Smooth muscle cell (in vitro differentiated cells): ENCODE data around the gene PRPF19. TPM values are rescaled to one million over a fixed set of nuclear protein-coding genes. Genes with fewer than 3 reads are reported as not detected.

Experiments used
- DNase-seq: peaks from one replicate; lab custom pipeline; 2025; ENCODE audit not compliant: unreplicated experiment; lab: John Stamatoyannopoulos, UW
- H2AFZ ChIP-seq: fragments of 200-600 bp; sonication (generic); 2 replicates; pipeline ENCODE4 v1.6.0; 2016; ENCODE audit warnings: antibody characterized with exemption, low read depth, mild to moderate bottlenecking
- H3F3A ChIP-seq: fragments of 200-600 bp; sonication (generic); 2 replicates; pipeline ENCODE4 v1.6.0; 2017; ENCODE audit warnings: antibody characterized with exemption, low read depth
- H3K27ac ChIP-seq: fragments of 200-600 bp; sonication (generic); 2 replicates; pipeline ENCODE4 v1.5.1; 2016; ENCODE audit warnings: low read depth, mild to moderate bottlenecking
- H3K27me3 ChIP-seq: fragments of 200-600 bp; sonication (generic); 2 replicates; pipeline ENCODE4 v1.6.1; 2016; ENCODE audit warnings: low read depth, mild to moderate bottlenecking
- H3K36me3 ChIP-seq: fragments of 200-600 bp; sonication (generic); 2 replicates; pipeline ENCODE4 v1.5.1; 2016; ENCODE audit warnings: low read depth
- H3K4me1 ChIP-seq: fragments of 200-600 bp; sonication (generic); 2 replicates; pipeline ENCODE4 v1.5.1; 2016; ENCODE audit warnings: low read depth
- H3K4me2 ChIP-seq: fragments of 200-600 bp; sonication (generic); 2 replicates; pipeline ENCODE4 v1.6.0; 2016; ENCODE audit warnings: mild to moderate bottlenecking
- H3K4me3 ChIP-seq: fragments of 200-600 bp; sonication (generic); 2 replicates; pipeline ENCODE4 v1.5.1; 2016; ENCODE audit warnings: mild to moderate bottlenecking
- H3K79me2 ChIP-seq: fragments of 200-600 bp; sonication (generic); 2 replicates; pipeline ENCODE4 v1.6.0; 2016; ENCODE audit warnings: low read depth, mild to moderate bottlenecking
- H3K9ac ChIP-seq: fragments of 200-600 bp; sonication (generic); 2 replicates; pipeline ENCODE4 v1.6.0; 2016; ENCODE audit warnings: low read depth
- H3K9me3 ChIP-seq: fragments of 200-600 bp; sonication (generic); replicated peaks from 2 replicates; pipeline ENCODE4 v1.5.1; 2016; ENCODE audit warnings: low read depth
- H4K20me1 ChIP-seq: fragments of 200-600 bp; sonication (generic); 2 replicates; pipeline ENCODE4 v1.6.0; 2016; ENCODE audit warnings: low read depth
- CTCF ChIP-seq: fragments of 200-600 bp; sonication (generic); IDR thresholded peaks from 2 replicates; pipeline ENCODE4 v1.5.1; 2017; ENCODE audit warnings: borderline replicate concordance, mild to moderate bottlenecking, antibody characterized with exemption; ENCODE audit not compliant: insufficient read depth, poor library complexity, severe bottlenecking
- WGBS: methylation state at CpG from one replicate; pipeline ENCODE4 v1.1.7; 2016; ENCODE audit warnings: low lambda C conversion rate; 5-methylcytosine and 5-hydroxymethylcytosine counted together
- polyA plus RNA-seq: library from polyadenylated mRNA; unstranded; fragments of >200 nt; fragmentation: Nextera tagmentation; extraction: Ambion mirVana; gene quantifications from 2 replicates; pipeline ENCODE4 v1.2.1, GENCODE V29; 2016
- total RNA-seq: library from RNA; depleted of rRNA; stranded (reverse); fragments of >200 nt; gene quantifications from 2 replicates; pipeline ENCODE4 v1.2.3, GENCODE V29; 2014

Gene PRPF19
- total and polyA plus RNA-seq, 2 experiments from 2014 or later = 10.2 to 33.0 TPM

GRCh38 chr11:60912851-60913528 is 6.6 kb upstream of the PRPF19 start:
- DNase-seq = no peak
- H3K4me1 ChIP-seq = peaks cover 16% of the 10 kb centered on the region
- peak overlapping the region; percentile 77 for H3K4me3 ChIP-seq
- H3K27ac ChIP-seq = peak overlapping the region; percentile 89
- H3K36me3 ChIP-seq = no peaks in the 10 kb centered on the region
- H2AFZ ChIP-seq = peak overlapping the region; percentile 97
- H3K9ac ChIP-seq = peak overlapping the region; percentile 88
- H4K20me1 ChIP-seq = peaks cover 3% of the 10 kb centered on the region
- no peak for TF ChIP-seq CTCF
- H3K79me2 ChIP-seq = peaks cover 18% of the 10 kb centered on the region
- 97% methylated on average over 22 of the region's 22 CpGs for WGBS
- peak overlapping the region; percentile 97 for H3K4me2 ChIP-seq
- H3F3A ChIP-seq = no peaks in the 10 kb centered on the region
- H3K27me3 ChIP-seq = peaks cover 6% of the 10 kb centered on the region
- no peaks in the 10 kb centered on the region for H3K9me3 ChIP-seq

GRCh38 chr11:60912223-60912850 is 6.0 kb upstream of the PRPF19 start:
- Histone ChIP-seq H3K27ac (no peak overlapping the region), H3K9ac (no peak overlapping the region), H3K4me3 (no peak overlapping the region), H4K20me1 (peaks cover 2% of the 10 kb centered on the region), H3K79me2 (peaks cover 14% of the 10 kb centered on the region), H3K4me1 (peaks cover 16% of the 10 kb centered on the region), H3F3A (no peaks in the 10 kb centered on the region), H3K9me3 (no peaks in the 10 kb centered on the region), H3K4me2 (no peak overlapping the region), H2AFZ (no peak overlapping the region), H3K36me3 (no peaks in the 10 kb centered on the region), H3K27me3 (peaks cover 6% of the 10 kb centered on the region)
- TF ChIP-seq CTCF = no peak
- WGBS = 83% methylated on average over 12 of the region's 12 CpGs
- DNase-seq = no peak

GRCh38 chr11:60910711-60911380 is 4.5 kb upstream of the PRPF19 start:
- Histone ChIP-seq H3K9me3 (no peaks in the 10 kb centered on the region), H3K4me3 (no peak overlapping the region), H2AFZ (no peak overlapping the region), H3K4me1 (peaks cover 15% of the 10 kb centered on the region), H3K27me3 (peaks cover 6% of the 10 kb centered on the region), H3K4me2 (no peak overlapping the region), H3F3A (no peaks in the 10 kb centered on the region), H4K20me1 (no peaks in the 10 kb centered on the region), H3K79me2 (peaks cover 1% of the 10 kb centered on the region), H3K36me3 (no peaks in the 10 kb centered on the region), H3K9ac (no peak overlapping the region), H3K27ac (no peak overlapping the region)
- DNase-seq = no peak
- TF ChIP-seq CTCF = no peak
- WGBS = 80% methylated on average over 5 of the region's 5 CpGs
